Stimulated activated CD4-positive, alpha-beta T cell treated with anti-CD3 and anti-CD28 coated beads, TNF-alpha, amount 100 ng/mL, for 24 hours (primary cell): ENCODE data around the gene PDIA2.
"Not testable (repeated sequence)": the region's sequence is repeated elsewhere in the genome, so short reads cannot be mapped to it uniquely, and the experiment has no call there.

Experiments used
- DNase-seq, 3 experiments: peaks; one replicate each; pipeline ENCODE4 v3.0.0-alpha.2; 2020; ENCODE audit warnings: low read depth in 3 of 3

The PDIA2 gene, protein sequence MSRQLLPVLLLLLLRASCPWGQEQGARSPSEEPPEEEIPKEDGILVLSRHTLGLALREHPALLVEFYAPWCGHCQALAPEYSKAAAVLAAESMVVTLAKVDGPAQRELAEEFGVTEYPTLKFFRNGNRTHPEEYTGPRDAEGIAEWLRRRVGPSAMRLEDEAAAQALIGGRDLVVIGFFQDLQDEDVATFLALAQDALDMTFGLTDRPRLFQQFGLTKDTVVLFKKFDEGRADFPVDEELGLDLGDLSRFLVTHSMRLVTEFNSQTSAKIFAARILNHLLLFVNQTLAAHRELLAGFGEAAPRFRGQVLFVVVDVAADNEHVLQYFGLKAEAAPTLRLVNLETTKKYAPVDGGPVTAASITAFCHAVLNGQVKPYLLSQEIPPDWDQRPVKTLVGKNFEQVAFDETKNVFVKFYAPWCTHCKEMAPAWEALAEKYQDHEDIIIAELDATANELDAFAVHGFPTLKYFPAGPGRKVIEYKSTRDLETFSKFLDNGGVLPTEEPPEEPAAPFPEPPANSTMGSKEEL

GRCh38 chr16:283033-283805 is at the start of gene PDIA2:
Gene PDIA2 (plus strand): TSS chr16:283164. CDS start chr16:283170, 6 bp downstream.
- DNase-seq, result no peak

DNA sequence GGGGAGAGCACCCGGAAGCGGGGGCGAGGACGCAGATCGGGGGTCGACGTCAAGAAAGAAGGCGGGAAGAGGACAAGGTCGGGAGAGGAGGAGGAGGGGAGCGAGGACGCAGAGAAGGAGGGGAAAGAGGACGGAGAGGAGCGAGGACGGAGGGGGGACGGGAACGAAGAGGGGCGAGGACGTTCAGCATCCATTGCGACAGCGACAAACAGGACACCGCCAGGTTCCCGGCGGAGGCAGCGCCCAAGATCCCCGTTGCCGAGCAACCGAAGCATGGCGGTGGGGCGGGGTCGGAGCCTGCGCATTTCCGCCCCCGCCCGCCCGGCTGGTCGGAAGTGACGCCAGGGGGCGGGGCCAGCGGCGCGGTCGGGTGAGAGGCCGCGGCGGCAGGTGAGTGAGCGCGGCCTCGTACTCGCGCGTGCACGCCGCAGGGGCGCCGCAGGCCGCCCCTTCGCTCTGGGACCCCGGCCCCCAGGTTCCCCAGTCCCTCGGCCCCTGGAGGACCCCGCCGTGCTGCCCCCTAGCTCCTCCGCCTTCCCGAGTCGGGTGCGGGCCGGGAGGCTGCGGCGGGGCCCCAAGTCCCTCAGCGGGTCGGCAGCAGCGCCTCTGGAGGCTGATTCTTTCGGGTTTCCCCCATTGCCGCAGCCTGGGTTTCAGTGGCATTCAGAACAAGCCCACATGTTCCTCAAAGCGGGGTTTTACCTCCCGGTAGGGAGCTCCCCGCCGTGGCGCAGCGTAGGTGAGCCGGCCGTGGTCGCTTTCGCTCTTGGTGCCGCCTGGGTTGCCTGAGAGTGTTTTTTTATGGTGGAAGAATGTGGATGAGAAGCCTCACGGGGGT is 48.3 kb upstream of the PDIA2 start, which contains the start of gene FAM234A:
Gene FAM234A, plus strand, starts transcription at position 354 of the 838 bp plus-strand sequence. CDS start 19,593 bp downstream, outside the sequence.
- peak; percentile 88 to 93 (median 91) for DNase-seq

- no peak for DNase-seq
These were observed 43.1 kb upstream of the PDIA2 start for GRCh38 chr16:239948-240277.

DNA sequence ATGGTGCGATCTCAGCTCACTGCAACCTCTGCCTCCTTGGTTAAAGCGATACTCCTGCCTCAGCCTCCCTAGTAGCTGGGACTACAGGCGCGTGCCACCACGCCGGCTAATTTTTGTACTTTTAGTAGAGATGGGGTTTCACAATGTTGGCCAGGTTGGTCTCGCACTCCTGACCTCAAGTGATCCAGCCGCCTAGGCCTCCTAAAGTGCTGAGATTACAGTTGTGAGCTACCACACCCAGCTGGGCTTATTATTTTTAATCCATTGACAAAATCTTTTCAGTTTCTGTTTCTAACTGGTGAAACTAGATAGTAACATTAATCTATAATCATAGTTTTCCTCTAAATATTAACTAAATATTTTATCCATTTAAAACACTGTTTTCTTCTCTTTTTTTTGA is 42.4 kb upstream of the PDIA2 start:
- DNase-seq, result no peak

DNA sequence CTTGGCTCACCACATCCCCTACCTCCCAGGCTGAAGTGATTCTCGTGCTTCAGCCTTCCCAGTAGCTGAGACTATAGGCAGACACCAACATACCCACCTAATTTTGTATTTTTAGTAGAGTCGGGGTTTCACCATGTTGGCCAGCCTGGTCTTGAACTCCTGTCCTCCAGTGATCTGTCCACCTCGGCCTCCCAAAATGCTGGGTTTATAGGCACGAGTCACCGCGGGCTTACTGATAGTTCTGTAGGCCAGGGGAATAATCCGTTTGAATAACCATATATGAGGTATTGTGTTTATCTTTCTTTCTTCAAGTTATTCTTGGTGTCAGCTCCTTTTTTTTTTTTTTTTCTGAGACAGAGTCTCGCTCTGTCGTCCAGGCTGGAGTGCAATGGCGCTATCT is 40.7 kb upstream of the PDIA2 start:
- DNase-seq, result no peak

- DNase-seq, result no peak
These were observed 39.6 kb upstream of the PDIA2 start for GRCh38 chr16:243348-243747.

- no peak for DNase-seq
These were observed 37.9 kb upstream of the PDIA2 start for GRCh38 chr16:245105-245504.

DNA sequence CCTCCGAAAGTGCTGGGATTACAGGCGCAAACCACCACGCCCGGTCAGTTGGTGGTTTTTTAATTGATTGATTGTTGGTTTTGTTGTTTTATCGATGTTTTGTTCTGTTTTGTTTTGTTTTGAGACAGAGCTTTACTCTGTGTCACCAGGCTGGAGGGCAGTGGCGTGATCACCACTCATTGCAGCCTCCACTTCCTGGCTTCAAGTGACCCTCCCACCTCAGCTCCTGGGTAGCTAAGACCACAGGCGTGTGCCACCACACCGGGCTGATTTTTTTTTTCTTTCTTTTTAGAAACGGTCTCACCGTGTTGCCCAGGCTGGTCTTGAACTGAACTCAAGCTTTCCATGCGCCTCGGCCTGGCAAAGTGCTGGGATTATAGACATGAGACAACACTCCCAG is 35.9 kb upstream of the PDIA2 start:
- DNase-seq, result no peak

- DNase-seq, result no peak
These were observed 33.5 kb upstream of the PDIA2 start for GRCh38 chr16:249431-249830.

DNA sequence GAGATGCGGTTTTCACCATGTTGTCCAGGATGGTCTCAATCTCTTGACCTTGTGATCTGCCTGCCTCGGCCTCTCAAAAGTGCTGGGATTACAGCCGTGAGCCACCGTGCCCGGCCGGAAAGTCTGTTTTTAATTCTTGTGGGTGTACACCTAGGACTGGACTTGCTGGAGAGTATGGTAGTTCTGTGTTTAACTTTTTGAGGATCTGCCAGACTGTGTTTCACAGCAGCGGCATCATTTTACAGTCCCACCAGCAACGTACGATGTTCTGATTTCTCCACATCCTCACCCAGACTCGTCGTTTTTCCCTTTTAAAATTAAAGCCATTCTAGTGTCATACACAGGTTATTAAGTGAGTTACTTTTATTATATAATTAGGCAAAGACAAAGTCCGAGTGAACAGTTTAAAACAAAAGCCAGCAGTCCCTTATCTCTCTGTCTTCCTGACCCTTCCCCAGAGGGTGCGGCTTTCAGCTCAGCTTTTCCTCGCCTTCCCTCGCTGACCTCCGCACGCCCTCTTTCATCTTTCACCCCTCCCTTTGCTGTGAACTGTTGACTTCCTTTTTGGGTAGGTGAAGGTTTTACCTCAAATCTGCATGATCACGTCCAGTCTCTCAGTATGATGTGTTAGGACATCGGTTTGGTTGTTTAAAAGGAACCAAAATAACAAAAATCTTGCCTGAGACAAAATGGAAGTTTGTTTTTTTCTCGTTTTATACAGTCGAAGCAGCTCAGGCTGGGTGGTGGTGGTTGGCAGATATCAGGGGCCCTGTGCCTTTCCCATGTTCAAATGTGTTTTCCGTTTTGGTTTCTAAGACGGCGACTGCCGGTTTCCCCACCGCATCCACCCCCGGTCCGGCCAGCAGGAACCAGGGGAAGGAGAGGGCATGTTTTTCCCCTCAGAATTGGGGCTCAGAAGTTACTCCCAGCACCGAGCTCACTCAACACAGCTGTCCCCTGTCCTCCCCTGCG is 30.3 kb upstream of the PDIA2 start:
- DNase-seq, result no peak

- no peak for DNase-seq
These were observed 29.1 kb upstream of the PDIA2 start for GRCh38 chr16:253833-254232.

- DNase-seq, result no peak
These were observed 28.5 kb upstream of the PDIA2 start for GRCh38 chr16:254461-254860.

- DNase-seq, result no peak
These were observed 27.8 kb upstream of the PDIA2 start for GRCh38 chr16:255183-255582.

DNA sequence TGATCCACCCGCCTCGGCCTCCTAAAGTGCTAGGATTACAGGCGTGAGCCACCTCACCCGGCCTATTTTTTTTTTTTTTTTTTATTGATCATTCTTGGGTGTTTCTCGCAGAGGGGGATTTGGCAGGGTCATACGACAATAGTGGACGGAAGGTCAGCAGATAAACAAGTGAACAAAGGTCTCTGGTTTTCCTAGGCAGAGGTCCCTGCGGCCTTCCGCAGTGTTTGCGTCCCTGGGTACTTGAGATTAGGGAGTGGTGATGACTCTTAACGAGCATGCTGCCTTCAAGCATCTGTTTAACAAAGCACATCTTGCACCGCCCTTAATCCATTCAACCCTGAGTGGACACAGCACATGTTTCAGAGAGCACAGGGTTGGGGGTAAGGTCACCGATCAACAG is 24.9 kb upstream of the PDIA2 start:
- not testable (repeated sequence) for DNase-seq

DNA sequence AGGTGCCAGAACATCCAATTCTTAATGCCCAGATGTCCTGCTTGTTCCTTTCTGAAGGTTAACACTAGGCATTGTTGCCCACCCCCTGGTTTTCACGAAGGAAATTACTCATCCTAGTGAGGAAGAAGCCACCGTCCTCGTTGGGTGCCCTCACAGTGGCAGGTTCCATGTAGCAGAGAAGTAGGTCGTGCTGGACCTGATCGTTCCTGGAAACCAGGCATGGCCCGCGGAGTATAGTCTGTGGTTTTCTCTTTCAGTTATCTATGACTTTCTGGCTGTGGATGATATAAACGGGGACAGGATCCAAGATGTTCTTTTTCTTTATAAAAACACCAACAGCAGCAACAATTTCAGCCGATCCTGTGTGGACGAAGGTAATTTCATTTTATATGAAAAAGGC is 23.7 kb upstream of the PDIA2 start:
- no peak for DNase-seq

- no peak for DNase-seq
These were observed 23.1 kb upstream of the PDIA2 start for GRCh38 chr16:259814-260253.

- DNase-seq, result no peak
These were observed 22.6 kb upstream of the PDIA2 start for GRCh38 chr16:260326-260725.

DNA sequence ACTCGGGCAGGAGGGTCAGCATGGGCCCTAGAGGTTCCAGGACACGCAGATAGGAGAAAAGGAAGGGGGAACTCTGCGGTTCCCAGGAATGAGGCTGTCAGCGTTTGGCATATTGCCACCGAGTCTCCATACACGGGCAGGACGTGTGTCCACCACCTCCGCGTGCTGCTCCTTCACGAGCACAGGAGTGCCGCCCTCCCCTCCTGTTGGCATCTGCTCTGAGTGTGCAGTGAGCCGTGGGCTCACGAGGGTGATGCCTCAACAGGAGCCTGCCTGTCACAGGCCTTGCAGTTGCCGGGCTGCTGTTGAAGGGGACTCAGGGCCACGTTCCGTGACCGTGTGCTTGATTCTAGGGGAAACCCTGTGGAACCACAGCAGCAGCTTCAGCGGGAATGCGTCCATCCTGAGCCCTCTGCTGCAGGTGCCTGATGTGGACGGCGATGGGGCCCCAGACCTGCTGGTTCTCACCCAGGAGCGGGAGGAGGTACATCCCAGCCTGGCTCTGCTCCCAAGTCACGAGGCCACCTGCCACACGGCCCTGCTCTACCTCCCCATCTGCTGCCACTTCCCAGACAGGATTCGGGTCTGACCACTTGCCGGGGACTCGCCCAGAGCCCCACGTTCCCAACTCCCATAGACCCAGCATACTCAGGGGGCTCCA is 21.8 kb upstream of the PDIA2 start:
- no peak for DNase-seq

DNA sequence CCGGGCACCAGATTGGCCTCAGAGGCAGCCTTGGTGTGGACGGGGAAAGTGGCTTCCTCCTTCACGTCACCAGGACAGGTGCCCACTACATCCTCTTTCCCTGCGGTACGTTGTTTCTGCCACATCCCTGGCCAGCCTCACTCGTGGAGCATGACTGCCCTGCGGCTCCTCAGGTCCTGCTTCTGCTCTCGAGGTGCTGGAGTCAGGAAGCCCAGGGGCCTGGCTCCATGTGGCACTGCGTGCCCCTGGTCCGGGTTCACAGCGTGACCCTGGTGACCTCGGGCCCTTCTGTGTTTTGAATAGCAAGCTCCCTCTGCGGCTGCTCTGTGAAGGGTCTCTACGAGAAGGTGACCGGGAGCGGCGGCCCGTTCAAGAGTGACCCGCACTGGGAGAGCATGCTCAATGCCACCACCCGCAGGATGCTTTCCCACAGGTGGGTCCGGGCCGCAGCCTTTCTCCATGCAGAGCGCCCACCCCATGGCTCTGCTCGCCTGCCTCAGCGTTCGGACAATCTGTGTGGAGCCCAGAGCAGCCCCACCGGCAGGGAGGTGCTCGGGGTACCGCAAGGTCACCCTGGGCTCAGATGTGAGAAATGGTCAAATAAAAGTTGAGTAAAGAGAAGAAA is 20.7 kb upstream of the PDIA2 start:
- DNase-seq, result no peak
